A549 (cell line): Measurements from ENCODE around the gene MSX2. TPM values are rescaled to one million over a fixed set of nuclear protein-coding genes. Genes with fewer than 3 reads are reported as not detected.

ENCODE experiments used
- ATAC-seq, 2 experiments: fragments of 200-7000 bp in 1 of 2; fragments of >200 bp in 1 of 2; cut with Nextera tagmentation in 1 of 2; cut with Tn5 transposase in 1 of 2; 3 replicates each; pipeline versions ENCODE4 v1.8.0 to v1.9.1; 2018 to 2020; ENCODE audit warnings: mild to moderate bottlenecking in 1 of 2, moderate library complexity in 1 of 2
- CTCF ChIA-PET: fragments of 300-600 bp; sonication (Branson Sonifier 250); formaldehyde crosslinking; extraction: SDS; loops from one replicate; lab custom pipeline; 2021; ENCODE audit warnings: antibody characterized with exemption, inconsistent platforms; lab: Yijun Ruan, JAX
- POLR2A ChIA-PET: fragments of 350-600 bp; formaldehyde crosslinking; extraction: SDS; loops from one replicate; lab custom pipeline; 2021; ENCODE audit warnings: antibody characterized with exemption, inconsistent platforms; lab: Yijun Ruan, JAX
- DNase-seq, 2 experiments: peaks; one replicate each; pipeline versions ENCODE4 v3.0.0 to v3.0.0-alpha.2; 2011 to 2016; ENCODE audit warnings: low read depth in 1 of 2, low spot score in 1 of 2
- FAIRE-seq: peaks from 2 replicates; lab custom pipeline; 2011; peaks lifted over from hg19 to GRCh38; lab: Jason Lieb, UNC
- H3K27ac ChIP-seq, 2 experiments: fragments of >200 bp; sonication (Bioruptor Twin); formaldehyde crosslinking; 3 replicates each; pipeline ENCODE4 v1.5.1; 2016 to 2017
- H3K4me1 ChIP-seq: fragments of >200 bp; sonication (Bioruptor Twin); formaldehyde crosslinking; 3 replicates; pipeline ENCODE4 v1.6.1; 2016
- H3K4me2 ChIP-seq: fragments of >200 bp; sonication (Bioruptor Twin); formaldehyde crosslinking; 3 replicates; pipeline ENCODE4 v1.6.1; 2016
- H3K4me3 ChIP-seq: fragments of >200 bp; sonication (Bioruptor Twin); formaldehyde crosslinking; 3 replicates; pipeline ENCODE4 v1.5.1; 2016
- H3K9me3 ChIP-seq: fragments of >200 bp; sonication (Bioruptor Twin); formaldehyde crosslinking; 3 replicates; pipeline ENCODE4 v1.6.1; 2016
- CHD4 ChIP-seq: fragments of 200-600 bp; sonication (generic); IDR thresholded peaks from 2 replicates; pipeline ENCODE4 v1.6.1; 2016; ENCODE audit warnings: antibody characterized with exemption, mild to moderate bottlenecking, borderline replicate concordance
- CTCF ChIP-seq: fragments of >200 bp; sonication (Bioruptor Twin); formaldehyde crosslinking; IDR thresholded peaks from 3 replicates; pipeline ENCODE4 v1.5.1; 2016
- FOSL2 ChIP-seq, 2 experiments: fragments of 450-650 bp in 1 of 2; fragments of >200 bp in 1 of 2; sonication (Bioruptor Twin) in 1 of 2; formaldehyde crosslinking; IDR thresholded peaks; 2 replicates each; pipeline versions ENCODE4 v1.5.0 to v1.6.1; 2016 to 2020; ENCODE audit warnings: mild to moderate bottlenecking in 1 of 2, moderate library complexity in 1 of 2
- FOXS1 ChIP-seq: fragments of 250-450 bp; sonication (Bioruptor Pico); IDR thresholded peaks from 2 replicates; pipeline ENCODE4 v1.5.0; 2020; ENCODE audit warnings: mild to moderate bottlenecking, moderate library complexity
- HOXB13 ChIP-seq: fragments of 250-450 bp; sonication (Bioruptor Pico); IDR thresholded peaks from 2 replicates; pipeline ENCODE4 v1.5.0; 2020; ENCODE audit warnings: low read depth, mild to moderate bottlenecking, moderate library complexity
- HOXB5 ChIP-seq: fragments of 250-450 bp; sonication (Bioruptor Pico); IDR thresholded peaks from 2 replicates; pipeline ENCODE4 v1.5.0; 2020; ENCODE audit warnings: mild to moderate bottlenecking, moderate library complexity
- JUN ChIP-seq, 2 experiments: fragments of >200 bp; sonication (Bioruptor Twin); formaldehyde crosslinking; IDR thresholded peaks; 2 replicates in 1 of 2; 3 replicates in 1 of 2; pipeline ENCODE4 v1.6.1; 2016 to 2017
- KDM1A ChIP-seq: fragments of 200-600 bp; sonication (generic); IDR thresholded peaks from 2 replicates; pipeline ENCODE4 v1.6.1; 2016; ENCODE audit warnings: low read depth, mild to moderate bottlenecking
- PBX3 ChIP-seq: IDR thresholded peaks from 2 replicates; pipeline ENCODE4 v1.6.1; 2012
- RAD21 ChIP-seq, 2 experiments: fragments of >200 bp in 1 of 2; sonication (Bioruptor Twin) in 1 of 2; formaldehyde crosslinking in 1 of 2; IDR thresholded peaks in 1 of 2; conservative IDR thresholded peaks in 1 of 2; 2 replicates in 1 of 2; 3 replicates in 1 of 2; pipeline ENCODE4 v1.6.1; 2012 to 2018; ENCODE audit warnings: inconsistent platforms in 1 of 2
- SREBF2 ChIP-seq: fragments of 450-650 bp; IDR thresholded peaks from 2 replicates; pipeline ENCODE4 v1.6.1; 2014; ENCODE audit warnings: mild to moderate bottlenecking, moderate library complexity
- TFCP2L1 ChIP-seq: fragments of 250-450 bp; sonication (Bioruptor Pico); IDR thresholded peaks from 2 replicates; pipeline ENCODE4 v1.5.0; 2021; ENCODE audit warnings: mild to moderate bottlenecking
- TP53 ChIP-seq: fragments of 250-450 bp; sonication (Bioruptor Pico); IDR thresholded peaks from 2 replicates; pipeline ENCODE4 v1.5.0; 2021; ENCODE audit warnings: mild to moderate bottlenecking, moderate library complexity
- ZFP36 ChIP-seq: fragments of 450-650 bp; IDR thresholded peaks from 2 replicates; pipeline ENCODE4 v1.6.1; 2014; ENCODE audit warnings: borderline replicate concordance; ENCODE audit not compliant: partially characterized antibody
- WGBS: methylation state at CpG from one replicate; pipeline ENCODE4 v1.1.6; 2017; ENCODE audit errors: missing lambda C conversion rate; 5-methylcytosine and 5-hydroxymethylcytosine counted together
- polyA plus RNA-seq, 4 experiments: library from polyadenylated mRNA; depleted of rRNA in 3 of 4; stranded (reverse); fragments of >200 nt; fragmentation: RNase III in 1 of 4; extraction: RNeasy Plus Mini Kit Qiagen cat#74134 plus additional on column Dnase treatment in 1 of 4; gene quantifications; 2 replicates in 3 of 4; 3 replicates in 1 of 4; pipeline ENCODE4 v1.2.3, GENCODE V29; 2011 to 2017

MSX2 gene
- polyA plus RNA-seq, 2 of the 4 experiments (the other 2 are of a cell fraction) = 2.4 to 2.6 TPM

GRCh38 chr5:174715804-174716203 lies 8.6 kb upstream of the MSX2 start (continued):
- no peak for TF ChIP-seq FOSL2 (IDR thresholded peaks at IDR 0.05)
- no peak for TF ChIP-seq FOSL2 (CRISPR knock-in tag; IDR thresholded peaks at IDR 0.05)
- TF ChIP-seq CTCF = no peak
- no peak for TF ChIP-seq SREBF2
- TF ChIP-seq KDM1A = no peak
- no peak for TF ChIP-seq FOXS1 (CRISPR knock-in tag)
- no peak for TF ChIP-seq HOXB5 (CRISPR knock-in tag)
- no peak for TF ChIP-seq ZFP36
- no peak for TF ChIP-seq JUN (IDR thresholded peaks at IDR 0.05)
- no peak for TF ChIP-seq PBX3

GRCh38 chr5:174717826-174718455 lies 6.4 kb upstream of the MSX2 start:
- Histone ChIP-seq H3K27ac (no peak overlapping the region), H3K4me2 (no peak overlapping the region), H3K4me3 (no peak overlapping the region), H3K9me3 (no peaks in the 10 kb centered on the region), H3K4me1 (peaks cover 11% of the 10 kb centered on the region)
- FAIRE-seq (no peak), DNase-seq (no peak), ATAC-seq (peak; percentile 24 to 48; a peak in 2 of 6 replicates)
- WGBS = 17% methylated on average over 5 of the region's 5 CpGs
- ChIA-PET POLR2A (no interaction called here), CTCF (no interaction called here)
- TF ChIP-seq RAD21 (conservative IDR thresholded peaks at IDR 0.05 in 1 of 2, IDR thresholded peaks at IDR 0.05 in 1 of 2) = no peak

GRCh38 chr5:174718880-174719610 lies 5.3 kb upstream of the MSX2 start:
- no peaks in the 10 kb centered on the region for H3K9me3 ChIP-seq
- FAIRE-seq = no peak
- H3K27ac ChIP-seq = no peak overlapping the region
- ATAC-seq = no peak
- no peak overlapping the region for H3K4me3 ChIP-seq
- ChIA-PET CTCF (interaction anchor here (0.7 to 1.2 kb wide), 3 partner anchors 11 to 300 kb away, joined by 3 read pairs; no protein-coding TSS in a partner anchor), POLR2A (no interaction called here)
- H3K4me1 ChIP-seq = peaks cover 11% of the 10 kb centered on the region
- no peak for DNase-seq
- TF ChIP-seq TFCP2L1 (CRISPR knock-in tag) (no peak), JUN (IDR thresholded peaks at IDR 0.05) (no peak), SREBF2 (no peak)
- H3K4me2 ChIP-seq = no peak overlapping the region
- WGBS = 48% methylated on average over 10 of the region's 10 CpGs

GRCh38 chr5:174719793-174720611 lies 4.4 kb upstream of the MSX2 start:
- ChIA-PET POLR2A (no interaction called here), CTCF (interaction anchor here (0.5 to 1.2 kb wide), 5 partner anchors 11 to 301 kb away, joined by 3 to 6 read pairs (median 3); no protein-coding TSS in a partner anchor)
- H3K4me1 ChIP-seq = peaks cover 11% of the 10 kb centered on the region
- ATAC-seq (no peak), FAIRE-seq (no peak), DNase-seq (no peak)
- no peak overlapping the region for H3K27ac ChIP-seq
- peak overlapping the region; percentile 94; the same call in 2 of the 3 replicates for H3K4me2 ChIP-seq
- peak overlapping the region; percentile 50; the same call in 2 of the 3 replicates for H3K4me3 ChIP-seq
- TF ChIP-seq CHD4 = no peak
- TF ChIP-seq HOXB13 (CRISPR knock-in tag) = no peak
- no peak for TF ChIP-seq ZFP36
- TF ChIP-seq PBX3 = no peak
- TF ChIP-seq TP53 (CRISPR knock-in tag) = no peak
- no peaks in the 10 kb centered on the region for H3K9me3 ChIP-seq
- 91% methylated on average over 19 of the region's 19 CpGs for WGBS
